PC-9 (cell line): ENCODE data around the gene MGRN1. TPM values are rescaled to one million over a fixed set of nuclear protein-coding genes. Genes with fewer than 3 reads are reported as not detected.

ENCODE experiments used
- BruUV-seq: library from RNA; stranded (reverse); fragments of 400-500 nt; replicated peaks from 2 replicates; lab custom pipeline; 2021; lab: Mats Ljungman, UMichigan
- CTCF ChIA-PET: fragments of 300-600 bp; sonication (Branson Sonifier 250); formaldehyde crosslinking; loops from one replicate; lab custom pipeline; 2022; ENCODE audit warnings: antibody characterized with exemption; lab: Charles Lee
- POLR2A ChIA-PET: fragments of 300-600 bp; sonication (Branson Sonifier 250); formaldehyde crosslinking; loops from one replicate; lab custom pipeline; 2022; ENCODE audit warnings: antibody characterized with exemption; ENCODE audit not compliant: unreplicated experiment; lab: Charles Lee
- DNase-seq, 2 experiments: peaks; one replicate each; pipeline versions ENCODE4 v3.0.0 to v3.0.0-alpha.2; 2015 to 2022; ENCODE audit warnings: mixed read lengths in 1 of 2
- H2AFZ ChIP-seq: fragments of 200-600 bp; sonication (generic); 2 replicates; pipeline ENCODE4 v1.8.1; 2017; ENCODE audit warnings: antibody characterized with exemption
- H3F3A ChIP-seq: fragments of 200-600 bp; sonication (generic); 2 replicates; pipeline ENCODE4 v1.8.1; 2017; ENCODE audit warnings: antibody characterized with exemption, mild to moderate bottlenecking, low read depth; ENCODE audit not compliant: insufficient read depth
- H3K27ac ChIP-seq: fragments of 200-600 bp; sonication (generic); 2 replicates; pipeline ENCODE4 v1.6.1; 2016; ENCODE audit warnings: mixed run types
- H3K27me3 ChIP-seq: fragments of 200-600 bp; sonication (generic); 2 replicates; pipeline ENCODE4 v1.6.1; 2016; ENCODE audit warnings: low read depth, mixed run types; ENCODE audit not compliant: insufficient read depth
- H3K36me3 ChIP-seq: fragments of 200-600 bp; sonication (generic); 2 replicates; pipeline ENCODE4 v1.6.1; 2016; ENCODE audit warnings: low read depth, mixed run types
- H3K4me1 ChIP-seq: fragments of 200-600 bp; sonication (generic); replicated peaks from 2 replicates; pipeline ENCODE4 v1.6.1; 2016; ENCODE audit warnings: mixed run types; ENCODE audit not compliant: insufficient read depth
- H3K4me2 ChIP-seq: fragments of 200-600 bp; sonication (generic); 2 replicates; pipeline ENCODE4 v1.6.1; 2017; ENCODE audit warnings: mixed run types
- H3K4me3 ChIP-seq: fragments of 200-600 bp; sonication (generic); 2 replicates; pipeline ENCODE4 v1.6.1; 2016; ENCODE audit warnings: mixed run types
- H3K79me2 ChIP-seq: fragments of 200-600 bp; sonication (generic); 2 replicates; pipeline ENCODE4 v1.6.1; 2017; ENCODE audit warnings: low read depth, mixed run types
- H3K9me2 ChIP-seq: fragments of 200-600 bp; sonication (generic); 2 replicates; pipeline ENCODE4 v1.8.1; 2017; ENCODE audit warnings: mild to moderate bottlenecking; ENCODE audit not compliant: insufficient read depth
- H3K9me3 ChIP-seq: fragments of 200-600 bp; sonication (generic); 2 replicates; pipeline ENCODE4 v1.8.1; 2016; ENCODE audit warnings: low read depth; ENCODE audit not compliant: insufficient read depth
- H4K20me1 ChIP-seq: fragments of 200-600 bp; sonication (generic); 2 replicates; pipeline ENCODE4 v1.8.1; 2017; ENCODE audit not compliant: insufficient read depth
- CTCF ChIP-seq: fragments of 200-600 bp; sonication (generic); conservative IDR thresholded peaks from 2 replicates; pipeline ENCODE4 v1.6.1; 2017; ENCODE audit warnings: mixed run types, antibody characterized with exemption, mild to moderate bottlenecking, moderate library complexity
- EZH2 ChIP-seq: fragments of 200-600 bp; sonication (generic); IDR thresholded peaks from 2 replicates; pipeline ENCODE4 v1.8.0; 2017; ENCODE audit warnings: antibody characterized with exemption, low read depth
- intact Hi-C: fragments of 100-400 bp; cut with micrococcal nuclease; formaldehyde crosslinking; loops from one replicate; pipeline ENCODE4 v1.10.0; 2022; ENCODE audit not compliant: unreplicated experiment
- total RNA-seq: library from RNA; stranded (reverse); gene quantifications from 2 replicates; pipeline ENCODE4 v1.2.3, GENCODE V29; 2021

MGRN1 gene
- total RNA-seq, 1 experiment from 2014 or later = 70.4 TPM

DNA sequence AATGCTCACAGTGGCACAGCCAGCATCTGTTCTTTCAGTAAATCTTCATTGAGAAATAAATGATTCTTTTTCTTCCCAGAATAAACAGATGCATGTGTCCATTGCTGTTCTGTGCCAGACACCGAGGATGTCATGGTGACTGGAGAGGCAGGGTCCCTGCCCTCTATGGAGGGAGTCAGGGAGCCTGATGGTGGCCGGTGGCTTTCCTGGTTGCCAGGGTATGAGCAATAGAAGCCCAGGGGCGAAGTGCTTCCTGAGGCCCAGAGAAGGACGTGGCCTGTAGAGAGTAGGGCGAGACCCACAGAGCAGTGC, 38.8 kb downstream of the MGRN1 start:
- TF ChIP-seq CTCF = no peak
- no peak for TF ChIP-seq EZH2
- peaks cover 1% of the 10 kb centered on the region; the same call in 1 of the 2 replicates for H3F3A ChIP-seq
- ChIA-PET CTCF (no interaction called here), POLR2A (interaction anchor here (0.6 kb wide), 1 partner anchor 14 kb away, joined by 3 read pairs; no protein-coding TSS in a partner anchor)
- no peaks in the 10 kb centered on the region for H3K9me3 ChIP-seq
- intact Hi-C loops = no loop called here
- H3K79me2 ChIP-seq = no peaks in the 10 kb centered on the region
- BruUV-seq = no TSS peak
- H4K20me1 ChIP-seq = no peaks in the 10 kb centered on the region
- no peaks in the 10 kb centered on the region for H3K4me1 ChIP-seq
- peaks cover 2% of the 10 kb centered on the region; the same call in 1 of the 2 replicates for H3K36me3 ChIP-seq
- H3K9me2 ChIP-seq = no peaks in the 10 kb centered on the region
- H3K4me3 ChIP-seq = no peak overlapping the region
- no peak overlapping the region for H3K27ac ChIP-seq
- no peak overlapping the region for H2AFZ ChIP-seq
- no peaks in the 10 kb centered on the region for H3K27me3 ChIP-seq
- no peak for DNase-seq
- no peak overlapping the region for H3K4me2 ChIP-seq

DNA sequence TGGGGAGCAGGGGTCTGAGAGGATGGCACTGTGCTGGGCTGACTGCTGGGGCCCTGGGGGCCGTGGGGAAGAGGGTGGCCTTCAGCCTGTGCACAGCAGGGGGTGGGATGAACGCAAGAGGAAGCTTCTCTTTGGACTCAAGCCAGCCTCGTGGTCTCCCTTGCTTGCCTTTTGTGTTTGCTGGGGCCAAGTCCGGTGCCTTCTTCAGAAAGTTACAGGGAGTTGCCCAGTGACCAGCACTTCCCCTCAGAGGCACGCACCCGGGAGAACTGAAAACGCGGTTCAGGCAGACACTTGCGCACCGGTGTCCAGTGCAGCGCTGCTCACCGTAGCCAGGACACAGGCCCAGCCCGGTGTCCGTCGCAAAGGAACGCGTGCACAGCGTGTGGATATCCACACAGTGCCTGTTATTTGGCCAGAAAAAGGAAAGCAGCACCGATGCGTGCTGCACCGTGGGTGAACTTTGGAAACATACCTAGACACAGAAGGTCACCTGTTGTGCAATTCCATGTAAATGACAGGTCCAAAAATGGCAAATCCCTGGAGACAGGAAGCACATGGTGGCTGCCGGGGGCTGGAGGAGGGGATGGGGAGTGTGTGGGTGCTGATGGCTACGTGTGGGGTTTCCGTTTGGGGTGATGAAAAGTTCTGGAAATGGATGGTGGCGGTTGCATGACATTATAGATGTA, 39.3 kb downstream of the MGRN1 start:
- Histone ChIP-seq H3K4me2 (no peak overlapping the region), H3K4me3 (no peak overlapping the region), H3K27me3 (no peaks in the 10 kb centered on the region), H3K79me2 (no peaks in the 10 kb centered on the region), H3K9me2 (no peaks in the 10 kb centered on the region), H3K27ac (no peak overlapping the region), H3K4me1 (no peaks in the 10 kb centered on the region), H4K20me1 (no peaks in the 10 kb centered on the region), H2AFZ (no peak overlapping the region), H3F3A (peaks cover 3% of the 10 kb centered on the region; the same call in 1 of the 2 replicates), H3K36me3 (peaks cover 7% of the 10 kb centered on the region; the same call in 1 of the 2 replicates), H3K9me3 (no peaks in the 10 kb centered on the region)
- CTCF ChIA-PET = no interaction called here
- BruUV-seq = no TSS peak
- no peak for DNase-seq
- no peak for TF ChIP-seq EZH2
- TF ChIP-seq CTCF = no peak
- POLR2A ChIA-PET = interaction anchor here (0.6 kb wide), 1 partner anchor 14 kb away, joined by 3 read pairs; no protein-coding TSS in a partner anchor
- intact Hi-C loops = no loop called here

DNA sequence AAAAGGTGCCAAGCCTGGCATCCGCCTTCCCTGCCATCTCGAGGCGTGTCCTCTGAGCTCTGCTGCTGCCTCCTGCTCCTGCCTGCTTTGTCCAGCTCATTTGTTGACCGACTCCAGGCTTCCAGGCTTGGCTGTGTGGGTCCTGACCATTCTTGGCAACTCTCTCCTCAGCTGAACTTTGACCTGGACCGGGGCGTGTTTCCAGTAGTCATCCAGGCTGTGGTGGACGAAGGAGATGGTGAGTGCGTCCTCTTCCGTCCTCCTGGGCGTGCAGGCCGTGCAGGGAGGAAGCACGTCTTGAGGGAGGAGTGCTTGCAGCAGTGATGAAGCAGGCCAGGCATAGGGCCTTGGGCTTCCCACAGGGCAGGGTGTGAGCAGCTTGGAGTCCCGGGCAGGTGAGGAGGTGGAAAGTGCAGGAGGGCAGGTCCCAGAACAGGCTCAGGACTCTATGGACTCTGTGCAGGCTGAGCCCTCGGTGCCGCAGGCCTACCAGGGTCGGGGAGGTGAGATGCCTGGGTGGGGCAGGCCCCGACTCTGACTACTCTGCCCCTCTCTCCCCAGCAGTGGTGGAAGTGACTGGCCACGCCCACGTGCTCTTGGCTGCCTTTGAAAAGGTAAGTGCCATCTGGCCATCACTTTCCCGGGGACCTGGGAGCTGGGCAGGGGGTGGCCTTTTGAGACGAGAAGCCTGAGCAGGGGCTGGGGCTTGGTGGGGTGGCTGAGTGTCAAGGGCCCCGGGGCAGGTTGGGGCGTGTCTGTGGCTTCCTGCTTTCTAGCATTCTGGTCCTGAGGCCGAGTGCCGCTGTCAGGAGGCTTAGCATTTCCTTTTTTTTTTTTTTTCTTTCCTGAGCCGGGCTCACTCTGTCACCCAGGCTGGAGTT, 40.2 kb downstream of the MGRN1 start:
- POLR2A ChIA-PET = no interaction called here
- TF ChIP-seq CTCF (no peak), EZH2 (no peak)
- Histone ChIP-seq H3K27me3 (no peaks in the 10 kb centered on the region), H4K20me1 (no peaks in the 10 kb centered on the region), H3K79me2 (no peaks in the 10 kb centered on the region), H2AFZ (no peak overlapping the region), H3K36me3 (peaks cover 7% of the 10 kb centered on the region; the same call in 1 of the 2 replicates), H3K9me2 (no peaks in the 10 kb centered on the region), H3K4me2 (no peak overlapping the region), H3K4me3 (no peak overlapping the region), H3K4me1 (no peaks in the 10 kb centered on the region), H3K27ac (no peak overlapping the region), H3F3A (peaks cover 3% of the 10 kb centered on the region; the same call in 1 of the 2 replicates), H3K9me3 (no peaks in the 10 kb centered on the region)
- intact Hi-C loops = no loop called here
- peak in 1 of 2 experiments; percentile 73 for DNase-seq
- no TSS peak for BruUV-seq
- CTCF ChIA-PET = no interaction called here
